ENCODE results near the gene SH3BGRL3. TPM values are rescaled to one million over a fixed set of nuclear protein-coding genes. Genes with fewer than 3 reads are reported as not detected.
A peak's percentile ranks its signal among the peaks of the same experiment; 100 is the strongest.

Gene SH3BGRL3
- total RNA-seq, 1 donor from 2014 or later = 324 TPM

- peaks cover 17% of the 10 kb centered on the region for H3K36me3 ChIP-seq (ENCODE audit: insufficient read depth, low read length)
- H3K4me3 Mint-ChIP-seq (ENCODE audit: unreplicated experiment) = no peak overlapping the region
- no peaks in the 10 kb centered on the region for H4K20me1 ChIP-seq (ENCODE audit: insufficient read depth, low read length)
- FAIRE-seq (no peak), DNase-seq (ENCODE audit: low read depth) (no peak)
- H3K36me3 Mint-ChIP-seq (ENCODE audit: low read depth, unreplicated experiment) = peaks cover 44% of the 10 kb centered on the region
- H3K4me1 Mint-ChIP-seq (ENCODE audit: low read depth, unreplicated experiment) = peaks cover under 1% of the 10 kb centered on the region
- no peak overlapping the region for H2AFZ ChIP-seq (ENCODE audit: low read depth, low read length)
- no peak overlapping the region for H3K27ac Mint-ChIP-seq (ENCODE audit: unreplicated experiment)
- no peaks in the 10 kb centered on the region for H3K27me3 ChIP-seq (ENCODE audit: insufficient read depth, low read length)
- H3K79me2 ChIP-seq (ENCODE audit: insufficient read depth, low read length) = no peaks in the 10 kb centered on the region
- H3K9ac ChIP-seq (ENCODE audit: low read length) = no peak overlapping the region
- H3K4me2 ChIP-seq (ENCODE audit: low read length) = no peak overlapping the region
- no peak overlapping the region for H3K4me3 ChIP-seq (ENCODE audit: insufficient read depth, low read depth, low read length)
- peaks cover 17% of the 10 kb centered on the region for H3K9me3 Mint-ChIP-seq (ENCODE audit: unreplicated experiment)
- H3K27ac ChIP-seq (ENCODE audit: low read depth, low read length) = no peak overlapping the region
- no peaks in the 10 kb centered on the region for H3K27me3 Mint-ChIP-seq (ENCODE audit: low read depth, unreplicated experiment)
- peaks cover 3% of the 10 kb centered on the region for H3K4me1 ChIP-seq (ENCODE audit: insufficient read depth, low read length)
- no peak for TF ChIP-seq EZH2 (IDR thresholded peaks at IDR 0.05; ENCODE audit: insufficient read depth, low read length)
- TF ChIP-seq, protein P1, sequence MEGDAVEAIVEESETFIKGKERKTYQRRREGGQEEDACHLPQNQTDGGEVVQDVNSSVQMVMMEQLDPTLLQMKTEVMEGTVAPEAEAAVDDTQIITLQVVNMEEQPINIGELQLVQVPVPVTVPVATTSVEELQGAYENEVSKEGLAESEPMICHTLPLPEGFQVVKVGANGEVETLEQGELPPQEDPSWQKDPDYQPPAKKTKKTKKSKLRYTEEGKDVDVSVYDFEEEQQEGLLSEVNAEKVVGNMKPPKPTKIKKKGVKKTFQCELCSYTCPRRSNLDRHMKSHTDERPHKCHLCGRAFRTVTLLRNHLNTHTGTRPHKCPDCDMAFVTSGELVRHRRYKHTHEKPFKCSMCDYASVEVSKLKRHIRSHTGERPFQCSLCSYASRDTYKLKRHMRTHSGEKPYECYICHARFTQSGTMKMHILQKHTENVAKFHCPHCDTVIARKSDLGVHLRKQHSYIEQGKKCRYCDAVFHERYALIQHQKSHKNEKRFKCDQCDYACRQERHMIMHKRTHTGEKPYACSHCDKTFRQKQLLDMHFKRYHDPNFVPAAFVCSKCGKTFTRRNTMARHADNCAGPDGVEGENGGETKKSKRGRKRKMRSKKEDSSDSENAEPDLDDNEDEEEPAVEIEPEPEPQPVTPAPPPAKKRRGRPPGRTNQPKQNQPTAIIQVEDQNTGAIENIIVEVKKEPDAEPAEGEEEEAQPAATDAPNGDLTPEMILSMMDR (IDR thresholded peaks at IDR 0.05; ENCODE audit: insufficient read depth, low read depth, low read length) = no peak
- peaks cover 15% of the 10 kb centered on the region for H3K9me3 ChIP-seq (ENCODE audit: insufficient read depth, low read depth, low read length)
Observed at GRCh38 chr1:26269198-26269550, 10.7 kb upstream of the SH3BGRL3 start.

DNA sequence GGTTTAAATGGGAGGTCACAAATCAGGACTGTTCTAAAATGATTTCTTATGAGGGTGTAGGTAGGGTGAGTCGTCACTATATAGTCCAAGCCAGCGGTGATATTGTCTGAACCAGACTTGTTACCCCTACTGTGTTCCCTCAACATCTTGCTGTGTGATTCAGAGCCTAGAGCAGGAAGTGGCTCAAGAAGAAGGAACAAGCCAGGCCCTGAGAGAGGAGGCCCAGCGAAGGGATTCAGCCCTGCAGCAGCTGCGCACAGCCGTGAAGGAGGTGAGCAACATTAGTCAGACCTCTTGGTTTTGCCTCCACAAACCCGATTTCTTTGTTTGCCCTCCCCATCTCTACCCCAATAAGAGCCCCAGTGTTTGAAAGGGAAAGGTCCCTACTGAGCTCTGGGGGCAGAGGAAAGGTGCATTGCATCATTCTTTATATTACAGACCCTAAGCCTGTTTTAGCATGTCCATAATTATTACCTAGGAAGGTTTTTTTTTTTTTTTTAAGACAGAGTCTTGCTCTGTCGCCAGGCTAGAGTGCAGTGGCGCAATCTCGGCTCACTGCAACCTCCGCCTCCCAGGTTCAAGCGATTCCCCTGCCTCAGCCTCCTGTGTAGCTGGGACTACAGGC lies 5.0 kb upstream of the SH3BGRL3 start:
- FAIRE-seq = no peak
- peaks cover 9% of the 10 kb centered on the region for H3K79me2 ChIP-seq (ENCODE audit: insufficient read depth, low read length)

More for the DNA sequence above, 5.0 kb upstream of the SH3BGRL3 start:
- Mint-ChIP-seq H3K4me3 (ENCODE audit: unreplicated experiment) (peak overlapping the region; percentile 41), H3K27ac (ENCODE audit: unreplicated experiment) (peak overlapping the region; percentile 68), H3K27me3 (ENCODE audit: low read depth, unreplicated experiment) (no peaks in the 10 kb centered on the region), H3K4me1 (ENCODE audit: low read depth, unreplicated experiment) (peaks cover 42% of the 10 kb centered on the region), H3K36me3 (ENCODE audit: low read depth, unreplicated experiment) (peaks cover 26% of the 10 kb centered on the region), H3K9me3 (ENCODE audit: unreplicated experiment) (peaks cover 4% of the 10 kb centered on the region)
- H2AFZ ChIP-seq (ENCODE audit: low read depth, low read length) = peak overlapping the region; percentile 9
- no peak overlapping the region for H3K9ac ChIP-seq (ENCODE audit: low read length)
- peaks cover 23% of the 10 kb centered on the region for H3K36me3 ChIP-seq (ENCODE audit: insufficient read depth, low read length)
- TF ChIP-seq EZH2 (IDR thresholded peaks at IDR 0.05; ENCODE audit: insufficient read depth, low read length) = no peak
- TF ChIP-seq, protein P1 (IDR thresholded peaks at IDR 0.05; ENCODE audit: insufficient read depth, low read depth, low read length) = no peak
- H3K4me3 ChIP-seq (ENCODE audit: insufficient read depth, low read depth, low read length) = no peak overlapping the region
- DNase-seq (ENCODE audit: low read depth) = peak; percentile 43
- no peaks in the 10 kb centered on the region for H4K20me1 ChIP-seq (ENCODE audit: insufficient read depth, low read length)
- H3K27ac ChIP-seq (ENCODE audit: low read depth, low read length) = peak overlapping the region; percentile 74
- no peaks in the 10 kb centered on the region for H3K9me3 ChIP-seq (ENCODE audit: insufficient read depth, low read depth, low read length)
- H3K4me2 ChIP-seq (ENCODE audit: low read length) = peak overlapping the region; percentile 9
- no peaks in the 10 kb centered on the region for H3K27me3 ChIP-seq (ENCODE audit: insufficient read depth, low read length)
- peaks cover 50% of the 10 kb centered on the region for H3K4me1 ChIP-seq (ENCODE audit: insufficient read depth, low read length)

Data from astrocyte (in vitro differentiated cells and primary cell).